ENCODE measurements around the gene SERPINE2. TPM values are rescaled to one million over a fixed set of nuclear protein-coding genes. Genes with fewer than 3 reads are reported as not detected.

Gene SERPINE2
- total and polyA plus RNA-seq, 7 donors, result 3.6 to 31.9 (median 8.6) TPM

DNA sequence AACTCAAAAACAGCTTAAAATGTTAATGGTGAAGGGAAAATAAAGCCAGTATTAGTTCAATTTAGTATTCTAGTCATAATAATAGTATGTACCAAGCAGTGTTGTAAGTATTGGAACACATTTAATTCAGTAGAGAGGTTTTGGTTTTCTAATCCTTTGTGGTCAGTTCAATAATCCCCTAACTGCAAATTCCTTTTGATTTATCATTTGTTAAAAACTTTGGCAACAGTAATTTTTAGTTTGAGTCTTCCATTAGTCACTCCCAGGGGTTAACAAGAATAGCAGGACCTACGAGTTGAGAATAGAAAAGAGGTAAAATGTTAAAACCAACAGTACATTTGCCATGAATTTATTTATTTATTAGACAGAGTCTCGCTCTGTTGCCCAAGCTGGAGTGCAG, 71.1 kb downstream of the SERPINE2 start:
- TF ChIP-seq, protein P1, sequence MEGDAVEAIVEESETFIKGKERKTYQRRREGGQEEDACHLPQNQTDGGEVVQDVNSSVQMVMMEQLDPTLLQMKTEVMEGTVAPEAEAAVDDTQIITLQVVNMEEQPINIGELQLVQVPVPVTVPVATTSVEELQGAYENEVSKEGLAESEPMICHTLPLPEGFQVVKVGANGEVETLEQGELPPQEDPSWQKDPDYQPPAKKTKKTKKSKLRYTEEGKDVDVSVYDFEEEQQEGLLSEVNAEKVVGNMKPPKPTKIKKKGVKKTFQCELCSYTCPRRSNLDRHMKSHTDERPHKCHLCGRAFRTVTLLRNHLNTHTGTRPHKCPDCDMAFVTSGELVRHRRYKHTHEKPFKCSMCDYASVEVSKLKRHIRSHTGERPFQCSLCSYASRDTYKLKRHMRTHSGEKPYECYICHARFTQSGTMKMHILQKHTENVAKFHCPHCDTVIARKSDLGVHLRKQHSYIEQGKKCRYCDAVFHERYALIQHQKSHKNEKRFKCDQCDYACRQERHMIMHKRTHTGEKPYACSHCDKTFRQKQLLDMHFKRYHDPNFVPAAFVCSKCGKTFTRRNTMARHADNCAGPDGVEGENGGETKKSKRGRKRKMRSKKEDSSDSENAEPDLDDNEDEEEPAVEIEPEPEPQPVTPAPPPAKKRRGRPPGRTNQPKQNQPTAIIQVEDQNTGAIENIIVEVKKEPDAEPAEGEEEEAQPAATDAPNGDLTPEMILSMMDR (IDR thresholded peaks at IDR 0.05), result no peak
- no peak for TF ChIP-seq POLR2AphosphoS5 (IDR thresholded peaks at IDR 0.05)
- no peak for TF ChIP-seq EP300 (IDR thresholded peaks at IDR 0.05)
- no peak for TF ChIP-seq POLR2A (IDR thresholded peaks at IDR 0.05)

DNA sequence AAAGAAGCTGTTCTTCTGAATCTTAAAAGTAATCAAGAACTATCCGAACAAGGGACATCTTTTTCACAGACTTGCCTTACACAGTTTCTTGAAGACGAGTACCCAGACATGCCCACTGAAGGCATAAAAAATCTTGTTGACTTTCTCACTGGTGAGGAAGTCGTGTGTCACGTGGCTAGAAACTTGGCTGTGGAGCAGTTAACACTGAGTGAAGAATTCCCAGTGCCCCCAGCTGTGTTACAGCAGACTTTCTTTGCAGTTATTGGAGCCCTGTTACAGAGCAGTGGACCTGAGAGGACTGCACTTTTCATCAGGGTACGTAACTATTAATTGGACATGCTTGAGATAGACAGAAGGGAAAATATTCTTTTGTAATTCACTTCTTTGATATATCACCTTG, 79.4 kb downstream of the SERPINE2 start:
- intact Hi-C loops (cut with DNase I), result loop anchor here (10.0 kb wide), 1 partner anchor 625 kb away; the partner anchor contains the start of gene CUL3

More for the DNA sequence above, 71.1 kb downstream of the SERPINE2 start:
- no peaks in the 10 kb centered on the region for H3K9me3 ChIP-seq
- H3K4me3 ChIP-seq, result no peak overlapping the region
- peaks cover 0 to 4% (median 2%) of the 10 kb centered on the region in 4 donors for H3K4me1 ChIP-seq
- no peaks in the 10 kb centered on the region for H3K27me3 ChIP-seq
- WGBS, 2 donors, result 79 to 85% methylated on average over 2 of the region's 2 CpGs
- no peak for DNase-seq
- peaks cover 9 to 54% (median 11%) of the 10 kb centered on the region in 4 donors for H3K36me3 ChIP-seq
- H3K27ac ChIP-seq, result no peak overlapping the region
- intact Hi-C loops (cut with DNase I), result no loop called here

DNA sequence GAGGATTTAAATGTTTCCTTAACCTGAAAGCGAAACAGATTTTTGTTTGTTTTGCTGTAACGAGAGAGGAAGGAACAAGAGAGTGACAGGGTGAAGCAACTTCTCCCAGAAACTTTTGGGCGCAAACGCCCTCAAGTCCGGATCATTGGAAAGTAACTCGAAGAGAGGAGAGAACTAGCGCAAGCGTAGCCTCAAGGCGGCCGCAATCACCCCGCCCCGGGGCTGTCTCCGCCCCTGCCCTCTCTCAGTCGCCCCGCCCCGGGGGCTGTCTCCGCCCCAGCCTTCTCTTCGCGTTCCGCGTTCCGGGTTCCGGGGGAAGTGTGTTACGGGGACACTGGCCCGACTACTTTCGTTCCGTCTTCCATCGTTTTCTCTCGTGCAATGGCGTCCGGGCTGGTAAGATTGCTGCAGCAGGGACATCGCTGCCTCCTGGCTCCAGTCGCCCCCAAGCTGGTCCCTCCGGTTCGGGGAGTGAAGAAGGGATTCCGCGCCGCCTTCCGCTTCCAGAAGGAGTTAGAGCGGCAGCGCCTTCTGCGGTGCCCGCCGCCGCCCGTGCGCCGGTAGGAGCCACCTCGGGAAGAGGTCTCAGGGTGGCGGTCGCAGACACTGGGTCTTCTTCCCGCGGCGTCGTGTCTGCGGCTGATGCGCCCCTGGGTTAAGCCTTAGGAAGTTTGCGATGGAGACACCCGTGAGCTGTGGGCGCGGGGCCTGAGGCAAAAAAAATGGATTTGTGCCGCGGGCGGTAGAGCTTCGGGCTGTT, 81.8 kb downstream of the SERPINE2 start, which contains the start of gene MRPL44:
Gene MRPL44 (plus strand): TSS at position 372 of the 760 bp plus-strand sequence. CDS start 10 bp downstream, at position 382.
- Histone ChIP-seq H3K4me3 (peak within 1 kb of the TSS; percentile 83 to 94 (median 84)), H3K4me1 (peaks cover 0 to 53% (median 47%) of the 10 kb centered on the region in 4 donors), H3K27ac (peak within 1 kb of the TSS; percentile 83 to 89 (median 86)), H3K9me3 (no peaks in the 10 kb centered on the region), H3K36me3 (peaks cover 0 to 13% (median 0%) of the 10 kb centered on the region in 4 donors), H3K27me3 (no peaks in the 10 kb centered on the region)
- DNase-seq, result peak; percentile 98
- TF ChIP-seq POLR2AphosphoS5 (IDR thresholded peaks at IDR 0.05), result peak; percentile 77 to 87 (median 86)
- peak in 1 of 4 donors; percentile 47 for TF ChIP-seq EP300 (IDR thresholded peaks at IDR 0.05)
- TF ChIP-seq, protein P1 (IDR thresholded peaks at IDR 0.05), result no peak
- peak; percentile 30 to 38 for TF ChIP-seq POLR2A (IDR thresholded peaks at IDR 0.05)
- intact Hi-C loops (cut with DNase I), result loop anchor here (10.0 kb wide), 1 partner anchor 628 kb away; the partner anchor contains the start of gene CUL3
- WGBS, 2 donors, result 0% methylated on average over 65 of the region's 65 CpGs

More for the DNA sequence above, 79.4 kb downstream of the SERPINE2 start:
- TF ChIP-seq, protein P1 (IDR thresholded peaks at IDR 0.05), result no peak
- no peak for TF ChIP-seq EP300 (IDR thresholded peaks at IDR 0.05)
- no peak for TF ChIP-seq POLR2AphosphoS5 (IDR thresholded peaks at IDR 0.05)
- no peak for TF ChIP-seq POLR2A (IDR thresholded peaks at IDR 0.05)
- H3K4me3 ChIP-seq, result peak overlapping the region in 1 of 4 donors; percentile 5
- no peak for DNase-seq
- peak overlapping the region in 1 of 4 donors; percentile 32 for H3K27ac ChIP-seq
- WGBS, 2 donors, result 41 to 47% methylated on average over 5 of the region's 5 CpGs
- H3K27me3 ChIP-seq, result no peaks in the 10 kb centered on the region
- no peaks in the 10 kb centered on the region for H3K9me3 ChIP-seq
- H3K36me3 ChIP-seq, result peaks cover 0 to 26% (median 0%) of the 10 kb centered on the region in 4 donors
- peaks cover 0 to 64% (median 54%) of the 10 kb centered on the region in 4 donors for H3K4me1 ChIP-seq

DNA sequence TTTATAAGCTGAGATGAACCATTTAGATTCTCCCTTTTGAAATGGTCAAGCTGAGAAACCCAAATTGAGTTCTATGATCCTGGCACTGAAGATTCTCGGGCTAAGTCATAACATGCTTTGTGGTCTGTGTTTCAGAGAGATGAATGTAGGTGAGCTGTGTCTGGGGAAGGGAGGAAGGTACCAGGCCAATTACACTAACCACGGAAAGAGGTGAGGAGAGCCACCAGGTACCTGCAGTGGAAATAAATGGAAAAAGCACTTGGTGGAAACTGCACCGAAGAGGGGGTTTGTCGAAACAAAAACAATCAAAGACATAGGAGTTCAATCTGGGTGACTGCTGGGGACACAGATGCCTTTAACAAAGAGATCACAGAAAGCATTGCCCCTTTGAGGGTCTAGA, 82.8 kb downstream of the SERPINE2 start:
- intact Hi-C loops (cut with DNase I), result loop anchor here (10.0 kb wide), 1 partner anchor 629 kb away; the partner anchor contains the start of gene CUL3
- no peak for DNase-seq
- H3K9me3 ChIP-seq, result no peaks in the 10 kb centered on the region
- 85 to 92% methylated on average over 4 of the region's 4 CpGs for WGBS, 2 donors
- peak overlapping the region in 1 of 4 donors; percentile 85 for H3K4me3 ChIP-seq
- peaks cover 0 to 43% (median 37%) of the 10 kb centered on the region in 4 donors for H3K4me1 ChIP-seq
- peaks cover 0 to 5% (median 0%) of the 10 kb centered on the region in 4 donors for H3K36me3 ChIP-seq
- H3K27ac ChIP-seq, result peak overlapping the region; percentile 83 to 89 (median 86)
- no peaks in the 10 kb centered on the region for H3K27me3 ChIP-seq
- TF ChIP-seq EP300 (IDR thresholded peaks at IDR 0.05), result no peak

DNA sequence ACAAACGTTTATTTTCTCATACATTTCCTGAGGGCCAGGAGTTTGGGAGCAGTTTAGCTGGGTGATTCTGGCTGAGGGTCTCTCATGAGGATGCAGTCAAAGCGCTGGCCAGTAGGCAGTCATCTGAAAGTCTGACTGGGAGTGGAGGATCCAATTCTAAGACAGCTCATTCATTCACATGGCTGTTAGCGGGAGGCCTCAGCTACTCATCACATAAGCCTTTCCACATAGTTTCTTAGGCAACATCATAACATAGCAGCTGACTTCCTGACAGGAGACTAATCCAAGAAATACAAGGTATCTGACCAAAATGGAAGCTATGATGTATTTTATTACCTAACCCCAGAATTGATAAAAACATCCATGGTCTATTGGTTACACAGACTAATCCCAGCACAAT, 84.7 kb downstream of the SERPINE2 start:
- 90 to 93% methylated on average over 3 of the region's 3 CpGs for WGBS, 2 donors
- Histone ChIP-seq H3K27me3 (no peaks in the 10 kb centered on the region), H3K36me3 (no peaks in the 10 kb centered on the region), H3K4me1 (peaks cover 0 to 24% (median 18%) of the 10 kb centered on the region in 4 donors), H3K4me3 (no peak overlapping the region), H3K9me3 (no peaks in the 10 kb centered on the region), H3K27ac (no peak overlapping the region)
- intact Hi-C loops (cut with DNase I), result loop anchor here (10.0 kb wide), 1 partner anchor 630 kb away; the partner anchor contains the start of gene CUL3
- DNase-seq, result no peak
- TF ChIP-seq EP300 (IDR thresholded peaks at IDR 0.05) (no peak), POLR2A (IDR thresholded peaks at IDR 0.05) (no peak), POLR2AphosphoS5 (IDR thresholded peaks at IDR 0.05) (no peak)
- TF ChIP-seq, protein P1 (IDR thresholded peaks at IDR 0.05), result no peak

Data from sigmoid colon (tissue), 7 donors.